Neural cell (in vitro differentiated cells): ENCODE measurements around the gene AFF3. TPM values are rescaled to one million over a fixed set of nuclear protein-coding genes. Genes with fewer than 3 reads are reported as not detected.

ENCODE experiments used
- H2AFZ ChIP-seq: fragments of 200-600, 300-800 bp; sonication (generic), shearing (Covaris generic); 2 replicates; pipeline ENCODE4 v1.6.0; 2014; ENCODE audit warnings: low read depth, mild to moderate bottlenecking, antibody characterized with exemption, low read length, moderate library complexity
- H3F3A ChIP-seq: fragments of 200-600 bp; shearing (Covaris generic); 2 replicates; pipeline ENCODE4 v1.6.1; 2016; ENCODE audit warnings: mild to moderate bottlenecking, moderate library complexity, mixed read lengths, antibody characterized with exemption, low read length; ENCODE audit not compliant: insufficient read depth, poor library complexity, severe bottlenecking
- H3K27ac ChIP-seq: fragments of 200-600, 300-800 bp; sonication (generic), shearing (Covaris generic); 2 replicates; pipeline ENCODE4 v1.5.1; 2014; ENCODE audit warnings: mild to moderate bottlenecking, low read length, moderate library complexity
- H3K27me3 ChIP-seq: fragments of 300-800, 200-600 bp; sonication (generic), shearing (Covaris generic); 2 replicates; pipeline ENCODE4 v1.6.0; 2014; ENCODE audit warnings: mild to moderate bottlenecking, low read depth, low read length, moderate library complexity; ENCODE audit not compliant: insufficient read depth
- H3K36me3 ChIP-seq: fragments of 300-800, 200-600 bp; sonication (generic), shearing (Covaris generic); 2 replicates; pipeline ENCODE4 v1.5.1; 2014; ENCODE audit warnings: mild to moderate bottlenecking, antibody characterized with exemption, low read length, moderate library complexity; ENCODE audit not compliant: insufficient read depth
- H3K4me2 ChIP-seq: fragments of 300-800, 200-600 bp; sonication (generic), shearing (Covaris generic); 2 replicates; pipeline ENCODE4 v1.6.0; 2014; ENCODE audit warnings: mild to moderate bottlenecking, low read length
- H3K4me3 ChIP-seq: fragments of 300-800, 200-600 bp; sonication (generic), shearing (Covaris generic); 2 replicates; pipeline ENCODE4 v1.5.1; 2014; ENCODE audit warnings: mild to moderate bottlenecking, low read length, moderate library complexity
- H3K79me2 ChIP-seq: fragments of 200-600 bp; shearing (Covaris generic); replicated peaks from 2 replicates; pipeline ENCODE4 v1.6.0; 2014; ENCODE audit warnings: mild to moderate bottlenecking, low read length, moderate library complexity; ENCODE audit not compliant: insufficient read depth
- H3K9ac ChIP-seq: fragments of 300-800, 200-600 bp; sonication (generic), shearing (Covaris generic); 2 replicates; pipeline ENCODE4 v1.6.1; 2016; ENCODE audit warnings: mild to moderate bottlenecking, low read length, mixed read lengths
- H3K9me2 ChIP-seq: fragments of 200-600 bp; shearing (Covaris generic); 2 replicates; pipeline ENCODE4 v1.6.1; 2016; ENCODE audit warnings: mild to moderate bottlenecking, low read length, mixed read lengths; ENCODE audit not compliant: insufficient read depth
- H3K9me3 ChIP-seq: fragments of 200-600, 300-800 bp; sonication (generic), shearing (Covaris generic); 2 replicates; pipeline ENCODE4 v1.6.1; 2016; ENCODE audit warnings: mild to moderate bottlenecking, mixed run types, low read length, moderate library complexity, mixed read lengths
- H4K20me1 ChIP-seq: fragments of 200-600 bp; shearing (Covaris generic); 2 replicates; pipeline ENCODE4 v1.6.1; 2016; ENCODE audit warnings: mild to moderate bottlenecking, mixed run types; ENCODE audit not compliant: insufficient read depth
- CTCF ChIP-seq: fragments of 450-650 bp; IDR thresholded peaks from 2 replicates; pipeline ENCODE4 v1.5.1; 2014; ENCODE audit warnings: antibody characterized with exemption, mild to moderate bottlenecking, moderate library complexity; ENCODE audit not compliant: poor library complexity, severe bottlenecking
- EP300 ChIP-seq: fragments of 450-650 bp; conservative IDR thresholded peaks from 2 replicates; pipeline ENCODE4 v1.6.1; 2014; ENCODE audit warnings: antibody characterized with exemption, mild to moderate bottlenecking, moderate library complexity; ENCODE audit not compliant: poor library complexity, severe bottlenecking
- EZH2 ChIP-seq: fragments of 200-600, 300-800 bp; shearing (Covaris generic), sonication (generic); IDR thresholded peaks from 2 replicates; pipeline ENCODE4 v1.6.1; 2014; ENCODE audit warnings: antibody characterized with exemption, low read length, borderline replicate concordance, mild to moderate bottlenecking; ENCODE audit not compliant: insufficient read depth, poor library complexity, severe bottlenecking
- MXI1 ChIP-seq: fragments of 450-650 bp; conservative IDR thresholded peaks from 2 replicates; pipeline ENCODE4 v1.6.1; 2014; ENCODE audit warnings: antibody characterized with exemption, mild to moderate bottlenecking; ENCODE audit not compliant: poor library complexity, severe bottlenecking
- POLR2AphosphoS5 ChIP-seq: IDR thresholded peaks from 2 replicates; pipeline ENCODE4 v1.6.1; 2012
- RAD21 ChIP-seq: fragments of 450-650 bp; conservative IDR thresholded peaks from 2 replicates; pipeline ENCODE4 v1.6.1; 2014; ENCODE audit warnings: antibody characterized with exemption, mild to moderate bottlenecking, moderate library complexity
- REST ChIP-seq: IDR thresholded peaks from 2 replicates; pipeline ENCODE4 v1.6.1; 2012; ENCODE audit warnings: borderline replicate concordance
- SMC3 ChIP-seq: fragments of 450-650 bp; conservative IDR thresholded peaks from 2 replicates; pipeline ENCODE4 v1.6.1; 2014; ENCODE audit warnings: antibody characterized with exemption, mild to moderate bottlenecking, moderate library complexity; ENCODE audit not compliant: poor library complexity
- TAF1 ChIP-seq: IDR thresholded peaks from 2 replicates; pipeline ENCODE4 v1.6.1; 2012; ENCODE audit warnings: low read depth
- polyA plus RNA-seq: library from polyadenylated mRNA; depleted of rRNA; stranded (reverse); fragments of >200 nt; gene quantifications from 2 replicates; pipeline ENCODE4 v1.2.3, GENCODE V29; 2014

AFF3 gene
- polyA plus RNA-seq, 1 donor from 2014 or later, result 5.1 TPM

GRCh38 chr2:99611034-99611433, 531.4 kb downstream of the AFF3 start:
- TF ChIP-seq CTCF (no peak), RAD21 (no peak), POLR2AphosphoS5 (no peak), MXI1 (no peak), SMC3 (no peak), EZH2 (no peak), TAF1 (no peak), EP300 (no peak), REST (no peak)
- H3K4me3 ChIP-seq, result no peak overlapping the region

GRCh38 chr2:99609851-99610381, 532.5 kb downstream of the AFF3 start:
- no peaks in the 10 kb centered on the region for H3K9me2 ChIP-seq
- H3K9ac ChIP-seq, result no peak overlapping the region
- TF ChIP-seq SMC3, result no peak
- TF ChIP-seq CTCF, result no peak
- no peak for TF ChIP-seq RAD21
- TF ChIP-seq REST, result no peak
- TF ChIP-seq MXI1, result no peak
- TF ChIP-seq EZH2, result no peak
- no peak for TF ChIP-seq EP300
- TF ChIP-seq TAF1, result no peak
- TF ChIP-seq POLR2AphosphoS5, result no peak
- H3F3A ChIP-seq, result no peaks in the 10 kb centered on the region
- H4K20me1 ChIP-seq, result no peaks in the 10 kb centered on the region
- H2AFZ ChIP-seq, result no peak overlapping the region
- H3K27ac ChIP-seq, result no peak overlapping the region
- no peaks in the 10 kb centered on the region for H3K27me3 ChIP-seq
- H3K36me3 ChIP-seq, result no peaks in the 10 kb centered on the region
- H3K9me3 ChIP-seq, result no peaks in the 10 kb centered on the region
- no peaks in the 10 kb centered on the region for H3K79me2 ChIP-seq
- no peak overlapping the region for H3K4me2 ChIP-seq
- no peak overlapping the region for H3K4me3 ChIP-seq

More at GRCh38 chr2:99611034-99611433, 531.4 kb downstream of the AFF3 start:
- Histone ChIP-seq H3K36me3 (no peaks in the 10 kb centered on the region), H3K27ac (no peak overlapping the region), H3K4me2 (no peak overlapping the region), H4K20me1 (no peaks in the 10 kb centered on the region), H2AFZ (no peak overlapping the region), H3F3A (no peaks in the 10 kb centered on the region), H3K79me2 (no peaks in the 10 kb centered on the region), H3K9ac (no peak overlapping the region), H3K9me2 (no peaks in the 10 kb centered on the region), H3K9me3 (no peaks in the 10 kb centered on the region), H3K27me3 (no peaks in the 10 kb centered on the region)
